ENCODE results near the gene ACTMAP. TPM values are rescaled to one million over a fixed set of nuclear protein-coding genes. Genes with fewer than 3 reads are reported as not detected.
A peak's percentile ranks its signal among the peaks of the same experiment; 100 is the strongest.

ACTMAP gene
- total and polyA plus RNA-seq, 7 donors: 5.1 to 13.3 (median 8.9) TPM

GRCh38 chr19:40745402-40745780 is 4.9 kb downstream of the ACTMAP start:
- ATAC-seq (no peak), DNase-seq (no peak)
- no peak for TF ChIP-seq CTCF (IDR thresholded peaks at IDR 0.05)
- Histone ChIP-seq H3K27me3 (ENCODE audit: insufficient read depth in 3 of 3, low read length in 2 of 3) (no peaks in the 10 kb centered on the region), H3K27ac (peak overlapping the region; percentile 10), H3K36me3 (ENCODE audit: insufficient read depth in 1 of 2, low read depth in 1 of 2) (peaks cover 0 to 28% of the 10 kb centered on the region in 2 donors), H3K4me1 (peaks cover 10% of the 10 kb centered on the region), H3K9me3 (no peaks in the 10 kb centered on the region), H3K4me3 (no peak overlapping the region)
- WGBS, 3 donors: 72 to 78% (median 76%) methylated on average over 7 of the region's 7 CpGs
- intact Hi-C loops (cut with DNase I): no loop called here

GRCh38 chr19:40744554-40745401 is 5.5 kb downstream of the ACTMAP start:
- DNase-seq: no peak
- H3K27me3 ChIP-seq (ENCODE audit: insufficient read depth in 3 of 3, low read length in 2 of 3): no peaks in the 10 kb centered on the region
- ATAC-seq: no peak
- H3K36me3 ChIP-seq (ENCODE audit: insufficient read depth in 1 of 2, low read depth in 1 of 2): peaks cover 0 to 34% of the 10 kb centered on the region in 2 donors
- intact Hi-C loops (cut with DNase I): no loop called here
- H3K4me1 ChIP-seq: peaks cover 10% of the 10 kb centered on the region
- peak overlapping the region; percentile 10 for H3K27ac ChIP-seq
- 67 to 78% (median 73%) methylated on average over 17 of the region's 17 CpGs for WGBS, 3 donors
- TF ChIP-seq CTCF (IDR thresholded peaks at IDR 0.05): peak; percentile 14
- H3K9me3 ChIP-seq: no peaks in the 10 kb centered on the region
- H3K4me3 ChIP-seq: no peak overlapping the region

- WGBS, 3 donors: 89 to 95% (median 89%) methylated on average over 10 of the region's 10 CpGs
- TF ChIP-seq CTCF (IDR thresholded peaks at IDR 0.05): no peak
- no peak for ATAC-seq
- intact Hi-C loops (cut with DNase I): no loop called here
- Histone ChIP-seq H3K9me3 (no peaks in the 10 kb centered on the region), H3K27ac (no peak overlapping the region), H3K4me1 (peaks cover 10% of the 10 kb centered on the region), H3K4me3 (no peak overlapping the region), H3K27me3 (ENCODE audit: insufficient read depth in 3 of 3, low read length in 2 of 3) (no peaks in the 10 kb centered on the region), H3K36me3 (ENCODE audit: insufficient read depth in 1 of 2, low read depth in 1 of 2) (peaks cover 0 to 42% of the 10 kb centered on the region in 2 donors)
- no peak for DNase-seq
Observed at GRCh38 chr19:40743926-40744325, 6.4 kb downstream of the ACTMAP start.

GRCh38 chr19:40742886-40743285 is 7.4 kb downstream of the ACTMAP start:
- no peak for TF ChIP-seq CTCF (IDR thresholded peaks at IDR 0.05)
- intact Hi-C loops (cut with DNase I): no loop called here
- Histone ChIP-seq H3K27ac (no peak overlapping the region), H3K9me3 (no peaks in the 10 kb centered on the region), H3K4me1 (peaks cover 6% of the 10 kb centered on the region), H3K36me3 (ENCODE audit: insufficient read depth in 1 of 2, low read depth in 1 of 2) (peaks cover 0 to 53% of the 10 kb centered on the region in 2 donors), H3K27me3 (ENCODE audit: insufficient read depth in 3 of 3, low read length in 2 of 3) (no peaks in the 10 kb centered on the region), H3K4me3 (no peak overlapping the region)
- DNase-seq (no peak), ATAC-seq (no peak)
- 86 to 90% (median 86%) methylated on average over 12 of the region's 12 CpGs for WGBS, 3 donors
